Gastrocnemius medialis (tissue), 4 donors: ENCODE data around the gene ZFHX3. TPM values are rescaled to one million over a fixed set of nuclear protein-coding genes. Genes with fewer than 3 reads are reported as not detected.

Experiments used
- ATAC-seq, 2 donors: fragments of 150-250 bp; one replicate each; pipeline ENCODE4 v1.9.1; 2016
- DNase-seq, 2 donors: peaks; one replicate each; pipeline ENCODE4 v3.0.0-alpha.2; 2019
- H3K27ac ChIP-seq, 4 donors: fragments of 200-600 bp; sonication (generic); 1 replicate in 1 of 4; 2 replicates in 3 of 4; pipeline ENCODE4 v1.5.1; 2016 to 2018; ENCODE audit warnings: mild to moderate bottlenecking in 2 of 4, moderate library complexity in 1 of 4
- H3K27me3 ChIP-seq, 3 donors: fragments of 200-600 bp; sonication (generic) in 2 of 3; 1 replicate in 1 of 3; 2 replicates in 2 of 3; pipeline versions ENCODE4 v1.5.1 to v1.6.0; 2016 to 2019; ENCODE audit warnings: mild to moderate bottlenecking in 1 of 3, moderate library complexity in 1 of 3
- H3K36me3 ChIP-seq, 2 donors: fragments of 200-600 bp; sonication (generic) in 1 of 2; one replicate each; pipeline ENCODE4 v1.5.1; 2017 to 2018
- H3K4me1 ChIP-seq, 2 donors: fragments of 200-600 bp; sonication (generic) in 1 of 2; one replicate each; pipeline ENCODE4 v1.5.1; 2016 to 2017; ENCODE audit warnings: mild to moderate bottlenecking in 2 of 2
- H3K4me3 ChIP-seq, 4 donors: fragments of 200-600 bp; sonication (generic) in 3 of 4; 1 replicate in 1 of 4; 2 replicates in 3 of 4; pipeline ENCODE4 v1.5.1; 2016 to 2019; ENCODE audit warnings: mild to moderate bottlenecking in 2 of 4
- H3K9me3 ChIP-seq, 3 donors: fragments of 200-600 bp; sonication (generic) in 2 of 3; 1 replicate in 1 of 3; 2 replicates in 2 of 3; pipeline ENCODE4 v1.5.1; 2016 to 2019
- POLR2A ChIP-seq, 2 donors: fragments of 450-650 bp; IDR thresholded peaks; one replicate each; pipeline ENCODE4 v1.6.1; 2017; ENCODE audit warnings: antibody characterized with exemption in 2 of 2, mild to moderate bottlenecking in 2 of 2, moderate library complexity in 2 of 2
- in situ Hi-C, 4 donors: fragments of 200-750 bp; cut with MboI; loops; one replicate each; pipeline versions ENCODE4 v1.15.0 to v1.8.0; 2017; ENCODE audit warnings: low sequenced_read_pairs in 4 of 4
- intact Hi-C: fragments of 100-400 bp; cut with DNase I; formaldehyde crosslinking; loops from one replicate; pipeline ENCODE4 v1.15.1; 2023; ENCODE audit warnings: low total_unique reads
- total RNA-seq, 4 donors: library from RNA; depleted of rRNA; stranded (reverse); fragments of >200 nt; gene quantifications; one replicate each; pipeline versions ENCODE4 v1.1.0 to v1.2.3, GENCODE V29; 2016
- TF ChIP-seq, protein P1 (sequence below), 5 experiments: fragments of 450-650 bp in 3 of 5; fragments of 200-600 bp in 2 of 5; sonication (generic) in 2 of 5; IDR thresholded peaks in 4 of 5; conservative IDR thresholded peaks in 1 of 5; 1 replicate in 4 of 5; 2 replicates in 1 of 5; pipeline ENCODE4 v1.5.1; 2016 to 2019; ENCODE audit warnings: antibody characterized with exemption in 5 of 5, mild to moderate bottlenecking in 3 of 5, moderate library complexity in 3 of 5

ZFHX3 gene
- total RNA-seq, 4 donors from 2014 or later, result 14.0 to 28.5 (median 27.3) TPM

DNA sequence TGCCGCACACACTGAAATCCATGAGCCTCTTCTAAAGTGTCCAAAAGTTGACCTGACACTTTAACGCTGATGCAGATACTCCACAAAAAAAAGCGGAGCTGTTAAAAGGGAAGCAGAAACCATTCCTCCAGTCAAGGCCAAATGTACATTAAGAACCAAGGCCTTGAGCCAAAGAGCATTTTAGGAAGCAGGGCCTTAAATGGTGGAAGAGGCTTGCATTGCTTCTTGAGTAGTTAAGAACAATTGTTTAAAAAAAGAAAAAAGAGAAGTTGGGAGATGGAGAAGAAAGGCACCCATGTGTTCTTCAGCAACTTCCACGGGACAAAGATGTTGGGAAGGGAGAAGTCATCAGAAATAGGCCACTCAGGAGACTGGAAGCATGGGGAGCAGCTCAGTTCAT is 6.3 kb downstream of the ZFHX3 start:
- DNase-seq (no peak), ATAC-seq (no peak)
- no peaks in the 10 kb centered on the region for H3K27me3 ChIP-seq
- H3K9me3 ChIP-seq, result no peaks in the 10 kb centered on the region
- peak overlapping the region; percentile 1 to 99 (median 97) for H3K27ac ChIP-seq
- in situ Hi-C loops, result no loop called here
- peaks cover 82 to 99% of the 10 kb centered on the region in 2 donors for H3K4me1 ChIP-seq
- no peak overlapping the region for H3K4me3 ChIP-seq
- TF ChIP-seq POLR2A (IDR thresholded peaks at IDR 0.05), result no peak
- TF ChIP-seq, protein P1, sequence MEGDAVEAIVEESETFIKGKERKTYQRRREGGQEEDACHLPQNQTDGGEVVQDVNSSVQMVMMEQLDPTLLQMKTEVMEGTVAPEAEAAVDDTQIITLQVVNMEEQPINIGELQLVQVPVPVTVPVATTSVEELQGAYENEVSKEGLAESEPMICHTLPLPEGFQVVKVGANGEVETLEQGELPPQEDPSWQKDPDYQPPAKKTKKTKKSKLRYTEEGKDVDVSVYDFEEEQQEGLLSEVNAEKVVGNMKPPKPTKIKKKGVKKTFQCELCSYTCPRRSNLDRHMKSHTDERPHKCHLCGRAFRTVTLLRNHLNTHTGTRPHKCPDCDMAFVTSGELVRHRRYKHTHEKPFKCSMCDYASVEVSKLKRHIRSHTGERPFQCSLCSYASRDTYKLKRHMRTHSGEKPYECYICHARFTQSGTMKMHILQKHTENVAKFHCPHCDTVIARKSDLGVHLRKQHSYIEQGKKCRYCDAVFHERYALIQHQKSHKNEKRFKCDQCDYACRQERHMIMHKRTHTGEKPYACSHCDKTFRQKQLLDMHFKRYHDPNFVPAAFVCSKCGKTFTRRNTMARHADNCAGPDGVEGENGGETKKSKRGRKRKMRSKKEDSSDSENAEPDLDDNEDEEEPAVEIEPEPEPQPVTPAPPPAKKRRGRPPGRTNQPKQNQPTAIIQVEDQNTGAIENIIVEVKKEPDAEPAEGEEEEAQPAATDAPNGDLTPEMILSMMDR (IDR thresholded peaks at IDR 0.05 in 4 of 5, conservative IDR thresholded peaks at IDR 0.05 in 1 of 5), result no peak
- intact Hi-C loops, result no loop called here
- no peaks in the 10 kb centered on the region for H3K36me3 ChIP-seq

DNA sequence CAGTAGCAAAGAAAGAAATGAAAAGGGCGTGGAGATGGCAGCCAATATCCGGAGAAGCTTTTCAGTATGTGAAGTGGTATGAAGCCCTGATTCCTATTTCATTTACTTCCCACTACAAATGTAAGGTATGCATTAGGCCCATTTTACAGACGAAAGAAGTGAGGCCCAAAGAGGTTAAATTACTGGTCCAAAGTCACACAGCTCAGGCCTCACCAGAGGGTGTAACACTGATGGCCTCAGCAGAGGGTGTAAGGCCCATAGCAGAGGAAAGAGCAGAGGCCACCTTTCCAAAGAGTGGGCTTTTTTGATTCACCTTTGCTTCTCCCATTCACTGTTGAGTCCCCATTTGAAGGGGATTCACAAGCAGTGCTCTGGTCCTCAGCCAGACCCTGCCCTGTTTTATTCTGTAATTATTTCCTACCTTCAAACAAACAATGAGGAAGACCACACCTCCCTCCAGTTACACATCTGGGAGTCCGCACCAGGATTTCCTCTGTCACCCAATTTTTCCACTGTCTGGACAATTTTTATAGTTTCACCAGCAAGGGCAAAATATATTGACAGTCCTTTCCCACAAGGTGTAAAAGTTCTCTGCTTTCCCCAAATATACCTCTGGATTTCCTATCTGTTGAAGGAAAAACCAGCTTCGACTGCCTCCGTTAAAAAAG is 7.1 kb downstream of the ZFHX3 start:
- intact Hi-C loops (no loop called here), in situ Hi-C loops (no loop called here)
- H3K27ac ChIP-seq, result peak overlapping the region in 3 of 4 donors; percentile 95 to 99 (median 99)
- H3K27me3 ChIP-seq, result no peaks in the 10 kb centered on the region
- TF ChIP-seq, protein P1 (IDR thresholded peaks at IDR 0.05 in 4 of 5, conservative IDR thresholded peaks at IDR 0.05 in 1 of 5), result no peak
- no peak for TF ChIP-seq POLR2A (IDR thresholded peaks at IDR 0.05)
- H3K36me3 ChIP-seq, result no peaks in the 10 kb centered on the region
- no peak for ATAC-seq
- peaks cover 82 to 99% of the 10 kb centered on the region in 2 donors for H3K4me1 ChIP-seq
- DNase-seq, result no peak
- H3K4me3 ChIP-seq, result no peak overlapping the region
- no peaks in the 10 kb centered on the region for H3K9me3 ChIP-seq

DNA sequence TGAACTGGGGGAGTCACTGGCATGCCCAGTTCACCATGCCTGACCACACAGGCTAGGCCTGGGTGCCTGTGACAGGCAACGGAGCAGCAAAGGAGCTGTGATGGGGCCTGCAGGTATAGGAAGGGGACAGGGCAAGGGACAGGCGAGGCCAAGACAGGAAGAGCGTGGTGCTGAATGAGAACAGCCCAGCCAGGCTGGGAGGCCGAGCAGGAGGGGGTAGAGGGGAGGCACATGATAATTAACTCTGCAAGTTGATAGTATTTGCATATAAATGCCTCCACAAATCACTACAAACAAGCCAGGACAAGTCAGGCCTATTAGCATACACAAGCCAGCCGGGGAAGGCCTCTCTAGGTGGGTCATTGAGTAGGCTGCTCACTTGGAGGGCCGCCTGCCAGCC is 7.8 kb downstream of the ZFHX3 start:
- Histone ChIP-seq H3K27ac (peak overlapping the region; percentile 88 to 99 (median 97)), H3K36me3 (no peaks in the 10 kb centered on the region), H3K27me3 (no peaks in the 10 kb centered on the region), H3K9me3 (no peaks in the 10 kb centered on the region), H3K4me1 (peaks cover 83 to 99% of the 10 kb centered on the region in 2 donors), H3K4me3 (no peak overlapping the region)
- in situ Hi-C loops (no loop called here), intact Hi-C loops (no loop called here)
- no peak for TF ChIP-seq POLR2A (IDR thresholded peaks at IDR 0.05)
- TF ChIP-seq, protein P1 (IDR thresholded peaks at IDR 0.05 in 4 of 5, conservative IDR thresholded peaks at IDR 0.05 in 1 of 5), result no peak
- DNase-seq, result peak in 1 of 2 donors; percentile 11
- ATAC-seq, result no peak

DNA sequence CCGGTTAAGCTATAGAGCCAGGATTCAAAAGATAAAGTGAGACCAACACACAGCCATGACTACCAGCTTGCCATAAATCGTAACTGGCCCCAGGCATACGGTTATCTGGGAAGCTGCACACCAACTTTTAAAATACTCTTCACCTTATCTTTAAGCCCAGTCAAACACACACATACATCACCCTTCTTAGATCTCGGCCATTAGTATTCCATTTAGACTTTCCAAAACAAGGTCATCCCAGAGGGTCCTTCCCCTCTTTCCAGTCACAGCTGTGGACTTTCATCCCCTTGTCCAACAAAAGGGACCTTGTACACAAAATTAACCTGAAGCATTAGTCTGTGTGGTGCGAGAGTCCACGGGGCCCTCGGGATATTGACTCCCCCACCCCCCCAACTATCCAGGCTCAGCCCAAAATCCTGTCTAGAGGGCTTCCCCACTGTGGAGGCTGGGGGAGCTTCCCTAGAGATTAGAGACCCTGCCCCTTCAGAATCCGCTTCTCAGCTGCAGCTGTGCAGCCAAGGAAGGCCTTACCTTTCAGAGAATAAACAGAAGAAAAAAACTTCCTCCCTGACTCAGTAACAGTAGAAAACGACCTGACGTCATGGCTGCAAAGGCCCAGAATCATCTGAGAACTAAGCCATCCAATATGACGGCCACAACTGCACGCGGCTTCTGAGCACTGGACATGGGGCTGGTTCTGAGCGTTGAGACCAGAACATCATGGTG is 9.9 kb downstream of the ZFHX3 start:
- Histone ChIP-seq H3K9me3 (no peaks in the 10 kb centered on the region), H3K36me3 (no peaks in the 10 kb centered on the region), H3K4me3 (peak overlapping the region in 1 of 4 donors; percentile 3), H3K27ac (peak overlapping the region; percentile 88 to 99 (median 97)), H3K27me3 (no peaks in the 10 kb centered on the region), H3K4me1 (peaks cover 78 to 99% of the 10 kb centered on the region in 2 donors)
- ATAC-seq (peak; percentile 3 to 5), DNase-seq (peak in 1 of 2 donors; percentile 9)
- intact Hi-C loops (no loop called here), in situ Hi-C loops (no loop called here)
- TF ChIP-seq, protein P1 (IDR thresholded peaks at IDR 0.05 in 4 of 5, conservative IDR thresholded peaks at IDR 0.05 in 1 of 5), result no peak
- TF ChIP-seq POLR2A (IDR thresholded peaks at IDR 0.05), result no peak
